IMR-90 (cell line): Measurements from ENCODE around the gene PPP1R3D.

Source experiments
- USF2 ChIP-seq: fragments of 150-350 bp; IDR thresholded peaks from 2 replicates; pipeline ENCODE4 v1.6.1; 2017; ENCODE audit warnings: mild to moderate bottlenecking, antibody characterized with exemption, low read length, low read depth
- TF ChIP-seq, protein P1 (sequence below): conservative IDR thresholded peaks from 2 replicates; pipeline ENCODE4 v1.5.1; 2012; ENCODE audit warnings: mild to moderate bottlenecking, low read depth, low read length, improper control_type of control experiment

GRCh38 chr20:59954718-59955117, 14.6 kb upstream of the PPP1R3D start:
- TF ChIP-seq, protein P1, sequence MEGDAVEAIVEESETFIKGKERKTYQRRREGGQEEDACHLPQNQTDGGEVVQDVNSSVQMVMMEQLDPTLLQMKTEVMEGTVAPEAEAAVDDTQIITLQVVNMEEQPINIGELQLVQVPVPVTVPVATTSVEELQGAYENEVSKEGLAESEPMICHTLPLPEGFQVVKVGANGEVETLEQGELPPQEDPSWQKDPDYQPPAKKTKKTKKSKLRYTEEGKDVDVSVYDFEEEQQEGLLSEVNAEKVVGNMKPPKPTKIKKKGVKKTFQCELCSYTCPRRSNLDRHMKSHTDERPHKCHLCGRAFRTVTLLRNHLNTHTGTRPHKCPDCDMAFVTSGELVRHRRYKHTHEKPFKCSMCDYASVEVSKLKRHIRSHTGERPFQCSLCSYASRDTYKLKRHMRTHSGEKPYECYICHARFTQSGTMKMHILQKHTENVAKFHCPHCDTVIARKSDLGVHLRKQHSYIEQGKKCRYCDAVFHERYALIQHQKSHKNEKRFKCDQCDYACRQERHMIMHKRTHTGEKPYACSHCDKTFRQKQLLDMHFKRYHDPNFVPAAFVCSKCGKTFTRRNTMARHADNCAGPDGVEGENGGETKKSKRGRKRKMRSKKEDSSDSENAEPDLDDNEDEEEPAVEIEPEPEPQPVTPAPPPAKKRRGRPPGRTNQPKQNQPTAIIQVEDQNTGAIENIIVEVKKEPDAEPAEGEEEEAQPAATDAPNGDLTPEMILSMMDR, result no peak
- TF ChIP-seq USF2, result no peak
